Measurements from ENCODE around the gene FLNB. TPM values are rescaled to one million over a fixed set of nuclear protein-coding genes. Genes with fewer than 3 reads are reported as not detected.

Gene FLNB
- total and polyA plus RNA-seq, 10 of the 15 experiments (the other 5 are each of a cell fraction or from before 2014, with no cell fraction given): 13.6 to 51.8 (median 26.4) TPM

- TF ChIP-seq ZBTB11 (CRISPR knock-in tag; IDR thresholded peaks at IDR 0.05): no peak
- TF ChIP-seq JUND (IDR thresholded peaks at IDR 0.05; ENCODE audit: low read depth, low read length): no peak
- TF ChIP-seq PML (IDR thresholded peaks at IDR 0.05; ENCODE audit: low read length): no peak
- no peak for TF ChIP-seq BCL3 (IDR thresholded peaks at IDR 0.05; ENCODE audit: borderline replicate concordance, insufficient read depth, low read depth, low read length, poor library complexity, severe bottlenecking)
- no peak for TF ChIP-seq ZNF592 (IDR thresholded peaks at IDR 0.05)
- TF ChIP-seq TBL1XR1 (IDR thresholded peaks at IDR 0.05; ENCODE audit: low read depth, low read length): no peak
Measured at GRCh38 chr3:58025837-58026569, 17.8 kb downstream of the FLNB start (continued).

Data from GM12878 (cell line).